Amniotic epithelial cell (primary cell): ENCODE results near the gene UCN.
"Not testable (repeated sequence)": the region's sequence is repeated elsewhere in the genome, so short reads cannot be mapped to it uniquely, and the experiment has no call there.

Experiments used
- DNase-seq: peaks from one replicate; pipeline ENCODE4 v3.0.0-alpha.2; 2010; ENCODE audit warnings: low read depth

The UCN gene

GRCh38 chr2:27282892-27283291, 25.4 kb downstream of the UCN start:
- no peak for DNase-seq

- DNase-seq = peak; percentile 46
Observed at GRCh38 chr2:27281855-27282559, 26.2 kb downstream of the UCN start, which contains the start of gene TRIM54. Gene TRIM54, plus strand, starts transcription at chr2:27282429. Its CDS starts 303 bp downstream, at chr2:27282732.

GRCh38 chr2:27281442-27281841, 26.8 kb downstream of the UCN start:
- no peak for DNase-seq

- no peak for DNase-seq
Observed at GRCh38 chr2:27280826-27281225, 27.4 kb downstream of the UCN start.

GRCh38 chr2:27278010-27278409, 30.2 kb downstream of the UCN start:
- no peak for DNase-seq

GRCh38 chr2:27275211-27276150, 32.8 kb downstream of the UCN start, which contains the start of gene DNAJC5G:
Gene DNAJC5G, plus strand, starts transcription at chr2:27275433. Its CDS starts 1,296 bp downstream, at chr2:27276729.
- DNase-seq = no peak

- DNase-seq = not testable (repeated sequence)
Observed at GRCh38 chr2:27272537-27273522, 35.4 kb downstream of the UCN start.

GRCh38 chr2:27271631-27272340, 36.5 kb downstream of the UCN start:
- DNase-seq = peak; percentile 9

GRCh38 chr2:27270670-27271069, 37.6 kb downstream of the UCN start:
- DNase-seq = no peak

- no peak for DNase-seq
Observed at GRCh38 chr2:27270131-27270530, 38.1 kb downstream of the UCN start.

GRCh38 chr2:27268296-27268695, 39.9 kb downstream of the UCN start:
- DNase-seq = not testable (repeated sequence)

- no peak for DNase-seq
Observed at GRCh38 chr2:27265536-27265870, 42.7 kb downstream of the UCN start.

GRCh38 chr2:27264753-27265535, 43.3 kb downstream of the UCN start:
- DNase-seq = peak; percentile 11

GRCh38 chr2:27264253-27264752, 43.9 kb downstream of the UCN start:
- DNase-seq = no peak

- no peak for DNase-seq
Observed at GRCh38 chr2:27263287-27264252, 44.7 kb downstream of the UCN start.

GRCh38 chr2:27262379-27263286, 45.6 kb downstream of the UCN start, which contains the start of gene SLC30A3:
Gene SLC30A3, minus strand, starts transcription at chr2:27263047. Its CDS starts 141 bp downstream, at chr2:27262906.
- DNase-seq = peak; percentile 13

GRCh38 chr2:27261926-27262298, 46.3 kb downstream of the UCN start:
- DNase-seq = no peak
